Ascending aorta (tissue), 2 donors: ENCODE results near the gene GAREM1. TPM values are rescaled to one million over a fixed set of nuclear protein-coding genes. Genes with fewer than 3 reads are reported as not detected.

Source experiments
- DNase-seq, 2 donors: peaks; one replicate each; pipeline ENCODE4 v3.0.0-alpha.2; 2019; ENCODE audit warnings: low spot score in 2 of 2
- H3K27ac ChIP-seq, 2 donors: fragments of 200-600 bp; sonication (generic); one replicate each; pipeline ENCODE4 v1.5.1; 2016 to 2017; ENCODE audit warnings: mild to moderate bottlenecking in 1 of 2
- H3K27me3 ChIP-seq: fragments of 200-600 bp; sonication (generic); one replicate; pipeline ENCODE4 v1.5.1; 2017
- H3K36me3 ChIP-seq, 2 donors: fragments of 200-600 bp; sonication (generic); one replicate each; pipeline ENCODE4 v1.5.1; 2016
- H3K4me1 ChIP-seq, 2 donors: fragments of 200-600 bp; sonication (generic); one replicate each; pipeline ENCODE4 v1.5.1; 2016 to 2017; ENCODE audit warnings: mild to moderate bottlenecking in 1 of 2
- H3K4me3 ChIP-seq, 2 donors: fragments of 200-600 bp; sonication (generic); one replicate each; pipeline ENCODE4 v1.5.1; 2016 to 2017; ENCODE audit warnings: mild to moderate bottlenecking in 1 of 2
- H3K9me3 ChIP-seq, 2 donors: fragments of 200-600 bp; sonication (generic); one replicate each; pipeline ENCODE4 v1.5.1; 2016
- intact Hi-C: fragments of 100-400 bp; cut with DNase I; formaldehyde crosslinking; loops from one replicate; pipeline ENCODE4 v1.15.1; 2023
- total RNA-seq: library from RNA; depleted of rRNA; stranded (reverse); fragments of >200 nt; gene quantifications from one replicate; pipeline ENCODE4 v1.1.0, GENCODE V29; 2016
- TF ChIP-seq, protein P1 (sequence below), 3 experiments: fragments of 200-600 bp in 2 of 3; fragments of 450-650 bp in 1 of 3; sonication (generic) in 2 of 3; IDR thresholded peaks; one replicate each; pipeline ENCODE4 v1.5.1; 2016 to 2019; ENCODE audit warnings: antibody characterized with exemption in 3 of 3, mild to moderate bottlenecking in 1 of 3, moderate library complexity in 1 of 3

The GAREM1 gene
- total RNA-seq, 1 donor from 2014 or later, result 8.9 TPM

DNA sequence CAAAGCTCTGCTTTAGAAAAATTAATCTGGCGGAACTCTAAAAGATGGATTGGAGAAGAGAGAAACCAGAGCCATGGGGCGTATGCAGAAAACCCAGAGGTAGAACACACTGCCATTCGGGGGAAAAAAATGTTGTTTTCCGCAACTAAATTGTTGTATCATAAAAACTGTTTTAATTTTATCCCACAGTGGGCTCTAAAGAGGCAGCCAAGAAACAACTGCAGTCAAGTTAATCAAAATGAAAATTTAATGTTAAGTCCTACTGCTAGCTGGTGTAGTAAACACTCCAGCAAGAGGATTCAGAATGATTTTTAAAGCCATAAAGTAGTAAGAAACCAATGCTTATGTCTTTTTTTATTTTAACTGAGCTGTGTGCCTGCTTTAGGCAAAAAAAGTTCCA lies 69.1 kb downstream of the GAREM1 start:
- H3K36me3 ChIP-seq, result no peaks in the 10 kb centered on the region
- no peak for DNase-seq
- intact Hi-C loops, result no loop called here
- H3K4me3 ChIP-seq, result no peak overlapping the region
- H3K27ac ChIP-seq, result peak overlapping the region in 1 of 2 donors; percentile 23
- no peaks in the 10 kb centered on the region for H3K9me3 ChIP-seq
- no peaks in the 10 kb centered on the region for H3K4me1 ChIP-seq
- no peaks in the 10 kb centered on the region for H3K27me3 ChIP-seq
- TF ChIP-seq, protein P1, sequence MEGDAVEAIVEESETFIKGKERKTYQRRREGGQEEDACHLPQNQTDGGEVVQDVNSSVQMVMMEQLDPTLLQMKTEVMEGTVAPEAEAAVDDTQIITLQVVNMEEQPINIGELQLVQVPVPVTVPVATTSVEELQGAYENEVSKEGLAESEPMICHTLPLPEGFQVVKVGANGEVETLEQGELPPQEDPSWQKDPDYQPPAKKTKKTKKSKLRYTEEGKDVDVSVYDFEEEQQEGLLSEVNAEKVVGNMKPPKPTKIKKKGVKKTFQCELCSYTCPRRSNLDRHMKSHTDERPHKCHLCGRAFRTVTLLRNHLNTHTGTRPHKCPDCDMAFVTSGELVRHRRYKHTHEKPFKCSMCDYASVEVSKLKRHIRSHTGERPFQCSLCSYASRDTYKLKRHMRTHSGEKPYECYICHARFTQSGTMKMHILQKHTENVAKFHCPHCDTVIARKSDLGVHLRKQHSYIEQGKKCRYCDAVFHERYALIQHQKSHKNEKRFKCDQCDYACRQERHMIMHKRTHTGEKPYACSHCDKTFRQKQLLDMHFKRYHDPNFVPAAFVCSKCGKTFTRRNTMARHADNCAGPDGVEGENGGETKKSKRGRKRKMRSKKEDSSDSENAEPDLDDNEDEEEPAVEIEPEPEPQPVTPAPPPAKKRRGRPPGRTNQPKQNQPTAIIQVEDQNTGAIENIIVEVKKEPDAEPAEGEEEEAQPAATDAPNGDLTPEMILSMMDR (IDR thresholded peaks at IDR 0.05), result no peak

DNA sequence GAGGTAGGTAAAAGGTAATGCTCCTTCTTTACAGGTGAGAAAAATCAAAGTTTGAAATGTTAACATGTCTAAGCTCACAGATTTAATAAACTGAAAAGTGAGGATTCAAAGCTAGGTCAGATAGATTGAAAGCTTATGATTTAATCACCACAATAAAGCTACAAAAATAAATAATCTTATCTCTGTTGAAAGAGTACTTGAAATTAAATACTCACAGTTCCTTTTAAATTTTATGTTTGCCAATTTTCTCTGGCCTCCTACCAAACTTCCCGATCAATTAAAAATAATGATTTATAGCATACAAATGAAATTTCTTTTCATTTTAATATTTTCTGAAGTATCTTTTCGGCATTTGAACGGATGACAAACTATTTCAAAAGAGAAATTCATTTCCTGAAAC lies 77.3 kb downstream of the GAREM1 start:
- no peaks in the 10 kb centered on the region for H3K27me3 ChIP-seq
- no peaks in the 10 kb centered on the region for H3K36me3 ChIP-seq
- intact Hi-C loops, result no loop called here
- DNase-seq, result no peak
- no peak overlapping the region for H3K27ac ChIP-seq
- H3K4me3 ChIP-seq, result no peak overlapping the region
- TF ChIP-seq, protein P1 (IDR thresholded peaks at IDR 0.05), result no peak
- H3K4me1 ChIP-seq, result no peaks in the 10 kb centered on the region
- no peaks in the 10 kb centered on the region for H3K9me3 ChIP-seq

DNA sequence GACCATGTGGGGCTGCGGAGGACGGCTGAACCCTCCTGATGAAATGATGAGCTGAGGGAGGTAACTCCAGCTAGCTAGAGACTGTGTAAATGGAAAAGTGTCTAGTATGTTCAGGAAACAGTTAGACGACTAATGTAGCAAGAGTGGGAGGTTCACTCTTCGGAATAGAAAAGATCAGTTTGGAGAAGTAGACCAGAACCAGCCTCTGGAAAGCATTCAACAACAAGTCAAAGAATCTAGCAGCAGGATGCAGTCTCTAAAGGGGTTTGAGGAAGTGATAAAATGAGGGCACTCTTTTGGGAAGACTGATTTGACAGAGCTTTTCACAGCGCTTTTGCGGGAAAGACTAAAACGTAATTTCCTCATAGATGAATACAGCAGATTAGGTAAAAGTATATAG lies 79.6 kb downstream of the GAREM1 start:
- intact Hi-C loops, result no loop called here
- no peak for DNase-seq
- no peaks in the 10 kb centered on the region for H3K4me1 ChIP-seq
- H3K36me3 ChIP-seq, result no peaks in the 10 kb centered on the region
- no peak overlapping the region for H3K4me3 ChIP-seq
- H3K9me3 ChIP-seq, result no peaks in the 10 kb centered on the region
- H3K27ac ChIP-seq, result no peak overlapping the region
- H3K27me3 ChIP-seq, result no peaks in the 10 kb centered on the region
- TF ChIP-seq, protein P1 (IDR thresholded peaks at IDR 0.05), result no peak

DNA sequence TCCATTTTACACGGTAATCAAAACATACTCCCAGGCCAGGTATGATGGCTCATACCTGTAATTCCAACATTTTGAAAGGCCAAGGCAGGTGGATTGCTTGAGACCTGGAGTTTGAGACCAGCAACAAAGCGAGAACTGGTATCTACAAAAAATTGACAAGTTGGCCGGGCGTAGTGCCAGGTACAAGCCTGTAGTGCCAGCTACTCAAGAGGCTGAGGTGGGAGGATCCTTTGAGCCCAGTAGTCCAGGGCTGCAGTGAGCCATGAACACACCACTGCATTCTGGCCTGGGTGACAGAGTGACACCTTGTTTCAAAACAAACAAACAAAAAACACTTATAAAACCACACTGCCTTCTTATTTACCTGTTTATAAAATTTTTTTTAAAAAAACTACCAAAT lies 80.8 kb downstream of the GAREM1 start:
- Histone ChIP-seq H3K4me3 (no peak overlapping the region), H3K9me3 (no peaks in the 10 kb centered on the region), H3K27ac (no peak overlapping the region), H3K36me3 (no peaks in the 10 kb centered on the region), H3K27me3 (no peaks in the 10 kb centered on the region), H3K4me1 (no peaks in the 10 kb centered on the region)
- DNase-seq, result no peak
- intact Hi-C loops, result loop anchor here (5.0 kb wide), 1 partner anchor 32 kb away; no protein-coding TSS in a partner anchor
- TF ChIP-seq, protein P1 (IDR thresholded peaks at IDR 0.05), result no peak

DNA sequence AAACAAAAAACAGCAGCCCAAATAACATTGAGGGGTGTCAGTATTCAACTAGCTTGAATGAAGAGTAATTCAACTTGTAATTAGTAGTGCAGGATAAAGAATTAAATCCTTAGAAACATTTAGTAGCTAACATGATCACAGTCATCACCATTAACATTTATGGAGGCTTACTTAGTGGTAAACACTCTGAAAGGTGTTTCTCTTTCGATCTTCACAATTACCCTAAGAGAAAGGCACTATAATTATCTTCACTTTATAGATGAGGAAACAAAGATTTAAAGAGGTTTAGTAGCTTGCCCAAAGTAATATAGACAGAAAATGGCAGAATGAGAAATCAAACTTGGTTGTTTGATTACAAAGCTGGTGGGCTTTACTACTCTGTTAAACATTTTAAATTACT lies 81.5 kb downstream of the GAREM1 start:
- no peak overlapping the region for H3K27ac ChIP-seq
- H3K27me3 ChIP-seq, result no peaks in the 10 kb centered on the region
- TF ChIP-seq, protein P1 (IDR thresholded peaks at IDR 0.05), result no peak
- H3K36me3 ChIP-seq, result no peaks in the 10 kb centered on the region
- no peak overlapping the region for H3K4me3 ChIP-seq
- H3K4me1 ChIP-seq, result no peaks in the 10 kb centered on the region
- DNase-seq, result no peak
- no peaks in the 10 kb centered on the region for H3K9me3 ChIP-seq
- intact Hi-C loops, result loop anchor here (5.0 kb wide), 1 partner anchor 33 kb away; no protein-coding TSS in a partner anchor

DNA sequence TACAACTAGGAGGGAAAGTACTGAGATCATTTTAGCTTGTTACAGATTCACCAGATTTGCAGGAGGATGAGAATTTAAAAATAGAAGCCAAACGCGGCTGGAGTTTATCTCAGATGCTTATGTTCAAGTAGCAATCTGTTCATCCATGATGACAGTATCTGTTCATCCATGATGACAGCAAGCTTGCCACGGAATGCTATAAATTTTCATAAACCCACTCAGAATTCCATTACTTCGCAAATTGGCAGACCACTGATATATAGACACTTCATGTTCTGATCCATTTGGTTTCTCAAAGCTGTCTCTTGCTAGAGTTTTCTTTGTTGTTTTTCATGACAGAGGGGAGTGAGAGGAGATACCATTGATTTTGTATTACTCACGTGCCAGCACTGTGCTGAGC lies 84.2 kb downstream of the GAREM1 start:
- no peak overlapping the region for H3K4me3 ChIP-seq
- H3K9me3 ChIP-seq, result no peaks in the 10 kb centered on the region
- H3K27me3 ChIP-seq, result no peaks in the 10 kb centered on the region
- DNase-seq, result no peak
- intact Hi-C loops, result loop anchor here (5.0 kb wide), 1 partner anchor 36 kb away; no protein-coding TSS in a partner anchor
- no peaks in the 10 kb centered on the region for H3K36me3 ChIP-seq
- peaks cover 0 to 14% of the 10 kb centered on the region in 2 donors for H3K4me1 ChIP-seq
- TF ChIP-seq, protein P1 (IDR thresholded peaks at IDR 0.05), result no peak
- no peak overlapping the region for H3K27ac ChIP-seq
